RWPE1 (cell line): Measurements from ENCODE around the gene GRID1.

Experiments
- CTCF ChIA-PET: fragments of 350-600 bp; sonication (Branson Sonifier 250); formaldehyde crosslinking; extraction: SDS; loops from one replicate; lab custom pipeline; 2021; lab: Yijun Ruan, JAX
- POLR2A ChIA-PET: fragments of 400-600 bp; formaldehyde crosslinking; extraction: SDS; loops from one replicate; lab custom pipeline; 2020; ENCODE audit warnings: antibody characterized with exemption; ENCODE audit not compliant: low non-redundant PET; lab: Yijun Ruan, JAX
- DNase-seq: peaks from one replicate; pipeline ENCODE4 v3.0.0; 2012; ENCODE audit warnings: low spot score
- H3K27ac ChIP-seq: fragments of 450-650 bp; 2 replicates; pipeline ENCODE4 v1.5.1; 2017
- TF ChIP-seq, protein P1 (sequence below): fragments of 450-650 bp; conservative IDR thresholded peaks from 2 replicates; pipeline ENCODE4 v1.5.1; 2017; ENCODE audit warnings: low read depth, mild to moderate bottlenecking

GRID1 gene

GRCh38 chr10:86329896-86330680 is 36.5 kb downstream of the GRID1 start:
- TF ChIP-seq, protein P1, sequence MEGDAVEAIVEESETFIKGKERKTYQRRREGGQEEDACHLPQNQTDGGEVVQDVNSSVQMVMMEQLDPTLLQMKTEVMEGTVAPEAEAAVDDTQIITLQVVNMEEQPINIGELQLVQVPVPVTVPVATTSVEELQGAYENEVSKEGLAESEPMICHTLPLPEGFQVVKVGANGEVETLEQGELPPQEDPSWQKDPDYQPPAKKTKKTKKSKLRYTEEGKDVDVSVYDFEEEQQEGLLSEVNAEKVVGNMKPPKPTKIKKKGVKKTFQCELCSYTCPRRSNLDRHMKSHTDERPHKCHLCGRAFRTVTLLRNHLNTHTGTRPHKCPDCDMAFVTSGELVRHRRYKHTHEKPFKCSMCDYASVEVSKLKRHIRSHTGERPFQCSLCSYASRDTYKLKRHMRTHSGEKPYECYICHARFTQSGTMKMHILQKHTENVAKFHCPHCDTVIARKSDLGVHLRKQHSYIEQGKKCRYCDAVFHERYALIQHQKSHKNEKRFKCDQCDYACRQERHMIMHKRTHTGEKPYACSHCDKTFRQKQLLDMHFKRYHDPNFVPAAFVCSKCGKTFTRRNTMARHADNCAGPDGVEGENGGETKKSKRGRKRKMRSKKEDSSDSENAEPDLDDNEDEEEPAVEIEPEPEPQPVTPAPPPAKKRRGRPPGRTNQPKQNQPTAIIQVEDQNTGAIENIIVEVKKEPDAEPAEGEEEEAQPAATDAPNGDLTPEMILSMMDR, result no peak
- no peak for DNase-seq
- POLR2A ChIA-PET, result no interaction called here
- no peak overlapping the region for H3K27ac ChIP-seq
- CTCF ChIA-PET, result no interaction called here

- TF ChIP-seq, protein P1, result no peak
- POLR2A ChIA-PET, result no interaction called here
- H3K27ac ChIP-seq, result peak overlapping the region; percentile 48
- CTCF ChIA-PET, result interaction anchor here (0.6 kb wide), 1 partner anchor 31 kb away, joined by 3 read pairs; no protein-coding TSS in a partner anchor
- no peak for DNase-seq
These were observed 37.4 kb downstream of the GRID1 start for GRCh38 chr10:86329093-86329710.

DNA sequence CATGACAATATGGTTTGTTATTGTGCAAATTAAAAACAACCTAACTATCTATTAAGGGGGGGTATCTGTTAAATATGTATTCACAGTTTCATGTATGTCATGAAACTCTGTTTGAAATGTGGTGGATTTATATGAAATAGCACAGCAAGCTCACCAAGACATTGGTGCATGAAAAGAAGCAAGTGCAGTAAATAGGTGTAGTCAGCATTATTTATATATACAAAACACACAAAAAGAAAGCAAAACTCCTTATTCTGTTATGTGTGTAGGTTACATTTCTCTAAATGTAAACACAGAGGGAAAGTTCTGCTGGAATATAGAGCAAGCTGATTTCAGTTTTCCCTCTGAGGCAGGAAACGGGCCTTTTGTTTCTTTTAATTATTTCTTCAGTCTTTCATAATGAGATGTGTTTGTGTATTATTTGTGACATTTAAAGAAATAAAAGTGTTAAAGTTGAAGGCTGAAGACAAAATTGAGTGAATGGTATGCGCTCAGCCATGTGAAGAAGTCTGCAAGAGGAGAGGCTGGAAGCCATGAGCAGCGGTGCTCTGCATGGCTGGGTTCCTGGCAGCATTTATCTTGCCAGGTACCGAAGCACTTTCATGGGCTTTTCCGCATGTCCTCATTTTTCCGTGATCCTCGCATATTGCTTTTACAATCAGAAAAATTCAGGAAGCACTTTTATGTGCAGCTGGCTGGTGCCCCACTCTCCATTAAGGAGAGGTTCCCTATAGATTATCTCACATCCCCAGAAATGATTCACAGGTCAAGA is 38.5 kb downstream of the GRID1 start:
- POLR2A ChIA-PET, result no interaction called here
- TF ChIP-seq, protein P1, result no peak
- CTCF ChIA-PET, result no interaction called here
- DNase-seq, result no peak
- peak overlapping the region; percentile 48 for H3K27ac ChIP-seq

DNA sequence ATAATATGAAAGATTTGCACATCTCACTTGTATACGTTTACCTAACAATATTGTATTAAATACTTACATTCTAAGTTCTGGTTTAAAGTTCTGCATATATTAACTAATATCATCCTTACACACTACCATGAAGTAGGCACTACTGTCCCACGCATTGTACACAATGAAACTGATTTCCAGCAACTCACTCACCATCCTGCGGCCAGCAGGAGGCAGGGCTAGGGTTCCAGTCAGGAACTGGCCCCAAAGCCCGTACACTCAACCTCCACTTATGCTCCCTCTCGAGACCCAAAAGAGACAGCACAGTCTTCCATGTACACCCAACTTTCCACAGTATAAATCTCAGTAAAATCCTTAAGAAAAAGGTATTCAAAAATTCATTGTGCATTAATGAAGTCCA is 41.4 kb downstream of the GRID1 start:
- DNase-seq, result no peak
- ChIA-PET CTCF (no interaction called here), POLR2A (no interaction called here)
- TF ChIP-seq, protein P1, result no peak
- no peak overlapping the region for H3K27ac ChIP-seq

DNA sequence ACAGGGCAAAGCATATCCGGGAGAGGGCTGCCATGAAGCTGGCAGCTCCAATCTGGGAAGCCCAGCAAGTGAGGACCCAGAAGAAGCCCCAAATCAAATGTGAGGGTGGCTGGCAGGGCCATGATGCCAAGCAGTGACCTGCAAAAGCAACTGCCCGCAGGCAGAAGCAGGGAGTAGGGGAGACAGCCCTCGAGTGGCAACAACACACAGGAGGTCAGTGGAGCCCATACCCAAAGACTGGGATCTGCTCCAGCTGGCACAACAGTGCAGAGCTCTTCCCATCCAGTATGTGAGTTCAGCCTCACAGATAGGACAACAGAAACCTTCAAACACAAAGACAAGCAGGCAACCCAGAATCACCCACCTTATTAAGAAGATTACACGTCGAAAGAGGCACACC is 45.0 kb downstream of the GRID1 start:
- H3K27ac ChIP-seq, result no peak overlapping the region
- ChIA-PET CTCF (no interaction called here), POLR2A (no interaction called here)
- no peak for DNase-seq
- TF ChIP-seq, protein P1, result no peak

DNA sequence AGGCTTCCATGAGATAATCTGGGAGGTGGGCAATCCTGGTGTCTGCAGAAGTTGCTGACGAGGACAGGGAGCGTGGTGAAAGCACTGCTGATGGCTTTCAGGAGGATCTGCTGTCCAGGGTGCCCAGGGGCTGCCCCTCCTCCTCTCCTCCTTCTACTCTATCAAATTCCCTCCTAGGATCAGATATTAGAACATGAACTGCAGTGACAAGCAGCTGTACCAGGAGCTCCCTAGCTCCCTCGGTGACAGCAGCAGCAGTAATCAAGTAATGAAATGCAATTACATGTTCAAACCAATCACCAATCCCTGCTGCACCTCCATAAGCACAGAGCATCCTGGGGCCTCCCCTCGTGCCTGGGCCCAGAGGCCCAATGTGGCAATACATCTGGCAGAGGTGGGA is 46.9 kb downstream of the GRID1 start:
- POLR2A ChIA-PET, result no interaction called here

More for the DNA sequence above, 46.9 kb downstream of the GRID1 start:
- DNase-seq, result no peak
- no peak overlapping the region for H3K27ac ChIP-seq
- TF ChIP-seq, protein P1, result no peak
- CTCF ChIA-PET, result interaction anchor here (0.6 kb wide), 1 partner anchor 249 kb away, joined by 3 read pairs; no protein-coding TSS in a partner anchor
